Activated naive CD4-positive, alpha-beta T cell treated with anti-CD3 and anti-CD28 coated beads, Interleukin-2, amount 10 ng/mL, durations not matched to agents 7 days and 5 days (primary cell): ENCODE data around the gene USP19.

Experiments used
- CTCF ChIA-PET: fragments of 350-600 bp; sonication (Branson Sonifier 250); formaldehyde crosslinking; loops from one replicate; lab custom pipeline; 2021; ENCODE audit warnings: antibody characterized with exemption; lab: Charles Lee
- DNase-seq: peaks from one replicate; pipeline ENCODE4 v3.0.0-alpha.2; 2020
- H3K27ac Mint-ChIP-seq: one replicate; pipeline ENCODE4 v1.8.0; 2021; ENCODE audit warnings: mild to moderate bottlenecking, moderate library complexity, mixed read lengths
- H3K27me3 Mint-ChIP-seq: one replicate; pipeline ENCODE4 v1.8.0; 2021; ENCODE audit warnings: mild to moderate bottlenecking, mixed read lengths
- H3K36me3 Mint-ChIP-seq: one replicate; pipeline ENCODE4 v1.8.0; 2021; ENCODE audit warnings: mixed read lengths
- H3K4me1 Mint-ChIP-seq: one replicate; pipeline ENCODE4 v1.8.0; 2021; ENCODE audit warnings: mixed read lengths
- H3K4me3 Mint-ChIP-seq: one replicate; pipeline ENCODE4 v1.8.0; 2021; ENCODE audit warnings: mild to moderate bottlenecking, moderate library complexity, mixed read lengths
- H3K9me3 Mint-ChIP-seq: one replicate; pipeline ENCODE4 v1.8.0; 2021; ENCODE audit warnings: mixed read lengths

USP19 gene

GRCh38 chr3:49153349-49153912, 32.8 kb upstream of the USP19 start:
- CTCF ChIA-PET, result no interaction called here
- no peak for DNase-seq
- H3K4me3 Mint-ChIP-seq, result no peak overlapping the region
- no peaks in the 10 kb centered on the region for H3K36me3 Mint-ChIP-seq
- H3K9me3 Mint-ChIP-seq, result no peaks in the 10 kb centered on the region
- H3K27me3 Mint-ChIP-seq, result peaks cover 4% of the 10 kb centered on the region
- no peak overlapping the region for H3K27ac Mint-ChIP-seq
- H3K4me1 Mint-ChIP-seq, result no peaks in the 10 kb centered on the region

DNA sequence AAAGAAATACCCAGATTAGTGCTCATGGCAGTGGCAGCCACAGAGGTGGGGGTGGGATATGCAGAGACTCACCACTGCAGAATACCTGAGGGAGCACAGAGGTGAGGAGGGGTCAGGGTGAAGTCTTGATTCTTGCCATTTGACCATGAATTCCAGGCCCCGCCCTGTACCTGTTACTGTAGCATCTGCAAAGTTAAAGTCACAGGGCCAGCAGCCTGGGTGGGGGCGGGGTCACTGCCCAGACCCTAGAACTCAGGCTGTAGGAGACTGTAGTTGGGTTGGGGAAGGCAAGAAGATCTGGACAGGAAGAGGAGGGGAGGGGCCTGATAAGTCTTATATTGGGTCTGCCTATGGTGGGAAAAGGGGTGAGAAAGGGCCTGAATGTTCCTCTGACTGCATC, 31.0 kb upstream of the USP19 start:
- CTCF ChIA-PET, result no interaction called here
- Mint-ChIP-seq H3K27me3 (peaks cover 4% of the 10 kb centered on the region), H3K4me3 (no peak overlapping the region), H3K9me3 (no peaks in the 10 kb centered on the region), H3K4me1 (no peaks in the 10 kb centered on the region), H3K27ac (no peak overlapping the region), H3K36me3 (no peaks in the 10 kb centered on the region)
- DNase-seq, result no peak

- CTCF ChIA-PET, result no interaction called here
- no peaks in the 10 kb centered on the region for H3K4me1 Mint-ChIP-seq
- no peak for DNase-seq
- H3K4me3 Mint-ChIP-seq, result no peak overlapping the region
- H3K36me3 Mint-ChIP-seq, result no peaks in the 10 kb centered on the region
- H3K27ac Mint-ChIP-seq, result no peak overlapping the region
- H3K27me3 Mint-ChIP-seq, result peaks cover 4% of the 10 kb centered on the region
- H3K9me3 Mint-ChIP-seq, result no peaks in the 10 kb centered on the region
Observed at GRCh38 chr3:49148159-49148558, 27.5 kb upstream of the USP19 start.

DNA sequence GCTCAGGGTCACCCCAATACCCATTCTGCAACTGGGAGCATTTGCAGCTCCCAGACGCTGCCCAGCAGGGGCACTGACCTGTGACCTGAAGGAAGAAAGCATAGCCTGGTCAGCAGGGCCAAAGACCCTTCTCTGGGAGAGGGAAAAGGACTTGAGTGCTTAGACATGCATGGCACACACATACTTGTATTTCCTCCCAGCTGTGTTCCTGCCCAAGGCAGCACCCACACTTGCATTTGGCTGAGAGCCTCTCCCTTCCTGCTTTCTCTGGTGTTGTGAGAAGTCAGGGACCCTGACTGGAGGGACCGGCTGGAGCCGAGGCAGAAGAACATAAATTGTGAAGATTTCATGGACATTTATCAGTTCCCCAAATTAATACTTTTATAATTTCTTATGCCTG, 19.5 kb upstream of the USP19 start:
- Mint-ChIP-seq H3K27ac (no peak overlapping the region), H3K4me1 (no peaks in the 10 kb centered on the region)
- CTCF ChIA-PET, result no interaction called here

DNA sequence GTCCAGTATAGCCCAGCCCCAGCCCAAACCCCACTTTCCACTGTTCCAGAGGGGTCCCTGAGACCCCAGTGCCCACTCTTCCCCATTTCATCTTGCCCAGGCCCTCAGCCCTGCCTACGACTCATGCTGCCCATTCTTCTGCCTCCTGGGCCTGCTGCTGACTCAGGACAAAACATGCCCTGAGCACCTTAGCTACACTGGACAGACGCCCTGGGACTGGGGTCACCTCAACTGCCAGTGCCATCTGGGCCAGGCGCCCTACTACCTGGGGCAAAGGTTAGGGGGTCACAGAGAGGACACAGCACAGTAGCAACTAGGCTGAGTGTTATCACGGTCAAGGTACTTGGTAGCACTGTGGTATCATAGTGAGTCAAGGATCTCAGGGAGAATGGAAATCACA, 14.9 kb upstream of the USP19 start:
- CTCF ChIA-PET, result no interaction called here
- no peak overlapping the region for H3K27ac Mint-ChIP-seq
- DNase-seq, result no peak
- peaks cover 4% of the 10 kb centered on the region for H3K4me1 Mint-ChIP-seq
- peaks cover 70% of the 10 kb centered on the region for H3K27me3 Mint-ChIP-seq
- H3K4me3 Mint-ChIP-seq, result no peak overlapping the region
- H3K9me3 Mint-ChIP-seq, result no peaks in the 10 kb centered on the region
- H3K36me3 Mint-ChIP-seq, result no peaks in the 10 kb centered on the region

More for the DNA sequence above, 19.5 kb upstream of the USP19 start:
- Mint-ChIP-seq H3K27me3 (peaks cover 36% of the 10 kb centered on the region), H3K9me3 (peaks cover 7% of the 10 kb centered on the region), H3K36me3 (no peaks in the 10 kb centered on the region), H3K4me3 (no peak overlapping the region)
- DNase-seq, result no peak

- Mint-ChIP-seq H3K4me3 (no peak overlapping the region), H3K27ac (no peak overlapping the region), H3K9me3 (no peaks in the 10 kb centered on the region), H3K4me1 (peaks cover 4% of the 10 kb centered on the region), H3K27me3 (peaks cover 66% of the 10 kb centered on the region), H3K36me3 (no peaks in the 10 kb centered on the region)
- no peak for DNase-seq
- CTCF ChIA-PET, result no interaction called here
Observed at GRCh38 chr3:49134471-49135265, 14.0 kb upstream of the USP19 start.

DNA sequence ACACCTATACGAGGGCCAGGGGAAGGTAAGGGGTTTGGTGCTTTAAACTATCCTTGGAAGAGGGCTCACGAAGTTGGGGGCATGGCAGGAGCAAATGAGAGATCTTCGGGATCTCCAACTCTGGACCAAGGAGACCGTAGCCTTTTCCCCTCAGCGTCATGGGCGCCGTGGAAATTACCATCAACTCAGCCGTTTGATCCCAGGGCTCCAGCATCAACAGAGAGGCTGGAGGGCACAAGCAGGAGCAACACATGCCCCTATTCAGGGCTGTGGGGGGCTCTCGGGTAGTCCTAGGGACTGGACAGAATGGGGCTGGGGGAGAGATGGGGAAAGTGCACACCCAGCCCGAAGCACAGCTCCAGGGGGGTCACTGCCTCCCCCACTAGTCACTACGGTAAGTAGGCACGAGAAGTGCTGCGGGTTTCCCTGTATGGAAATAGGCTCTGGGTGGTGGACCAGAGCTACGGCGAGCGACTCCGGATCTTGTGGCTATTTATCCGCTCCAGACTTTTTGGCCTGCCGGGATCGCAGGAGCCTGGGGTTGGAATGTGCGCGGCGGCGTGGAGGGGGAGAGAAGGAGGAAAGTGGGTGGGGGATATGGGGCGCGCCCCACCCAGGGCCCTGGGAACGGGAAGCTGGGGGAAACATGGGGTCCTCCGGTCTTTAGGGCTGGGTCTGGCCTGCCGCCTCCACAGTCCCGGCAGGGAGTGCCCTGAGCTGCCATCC, 12.8 kb upstream of the USP19 start:
- CTCF ChIA-PET, result no interaction called here
- peaks cover 62% of the 10 kb centered on the region for H3K27me3 Mint-ChIP-seq
- DNase-seq, result no peak
- H3K36me3 Mint-ChIP-seq, result no peaks in the 10 kb centered on the region
- H3K9me3 Mint-ChIP-seq, result no peaks in the 10 kb centered on the region
- peaks cover 4% of the 10 kb centered on the region for H3K4me1 Mint-ChIP-seq
- H3K4me3 Mint-ChIP-seq, result no peak overlapping the region
- no peak overlapping the region for H3K27ac Mint-ChIP-seq

- Mint-ChIP-seq H3K9me3 (no peaks in the 10 kb centered on the region), H3K27ac (no peak within 1 kb of the TSS), H3K4me3 (no peak within 1 kb of the TSS), H3K27me3 (peaks cover 54% of the 10 kb centered on the region), H3K36me3 (no peaks in the 10 kb centered on the region), H3K4me1 (peaks cover 4% of the 10 kb centered on the region)
- CTCF ChIA-PET, result no interaction called here
- no peak for DNase-seq
Observed at GRCh38 chr3:49132437-49133225, 12.0 kb upstream of the USP19 start, which contains the start of gene LAMB2. Gene LAMB2, minus strand, starts transcription at chr3:49133050. Its CDS starts 183 bp downstream, at chr3:49132867.

GRCh38 chr3:49132073-49132436, 11.4 kb upstream of the USP19 start:
- H3K4me3 Mint-ChIP-seq, result no peak overlapping the region
- no peaks in the 10 kb centered on the region for H3K9me3 Mint-ChIP-seq
- H3K36me3 Mint-ChIP-seq, result no peaks in the 10 kb centered on the region
- H3K27me3 Mint-ChIP-seq, result peaks cover 52% of the 10 kb centered on the region
- H3K4me1 Mint-ChIP-seq, result peaks cover 4% of the 10 kb centered on the region
- no peak overlapping the region for H3K27ac Mint-ChIP-seq
- no peak for DNase-seq
- CTCF ChIA-PET, result no interaction called here

DNA sequence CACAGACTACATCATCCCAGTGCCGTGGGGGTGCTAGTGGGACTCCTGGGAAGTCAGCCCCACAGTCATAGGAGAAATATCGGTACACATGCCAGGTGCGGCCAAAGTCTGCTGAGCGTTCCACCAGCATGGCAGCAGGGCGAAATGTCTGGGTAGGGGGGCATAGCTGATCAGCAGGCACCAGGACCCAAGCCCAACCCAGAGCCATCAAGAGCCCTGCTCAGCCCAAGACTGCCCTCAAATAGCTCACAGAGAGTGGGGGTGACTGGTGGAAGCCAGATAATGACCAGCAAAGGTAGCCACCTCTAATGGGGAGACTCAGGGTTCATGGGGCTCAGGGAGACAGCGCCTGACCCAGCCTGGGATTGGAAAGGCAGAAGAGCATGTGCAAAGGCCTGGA, 11.0 kb upstream of the USP19 start:
- no peak overlapping the region for H3K27ac Mint-ChIP-seq
- CTCF ChIA-PET, result no interaction called here

GRCh38 chr3:49131040-49131439, 10.4 kb upstream of the USP19 start:
- CTCF ChIA-PET, result interaction anchor here (1.2 kb wide), 1 partner anchor 27 kb away, joined by 4 read pairs; no protein-coding TSS in a partner anchor
- H3K36me3 Mint-ChIP-seq, result no peaks in the 10 kb centered on the region
- H3K27me3 Mint-ChIP-seq, result peaks cover 51% of the 10 kb centered on the region
- peaks cover 4% of the 10 kb centered on the region for H3K4me1 Mint-ChIP-seq
- no peak overlapping the region for H3K4me3 Mint-ChIP-seq
- no peak overlapping the region for H3K27ac Mint-ChIP-seq
- H3K9me3 Mint-ChIP-seq, result no peaks in the 10 kb centered on the region
- no peak for DNase-seq

More for the DNA sequence above, 11.0 kb upstream of the USP19 start:
- H3K36me3 Mint-ChIP-seq, result no peaks in the 10 kb centered on the region
- H3K4me1 Mint-ChIP-seq, result peaks cover 4% of the 10 kb centered on the region
- H3K9me3 Mint-ChIP-seq, result no peaks in the 10 kb centered on the region
- H3K4me3 Mint-ChIP-seq, result no peak overlapping the region
- peaks cover 52% of the 10 kb centered on the region for H3K27me3 Mint-ChIP-seq
- DNase-seq, result no peak

GRCh38 chr3:49124991-49125670, 4.5 kb upstream of the USP19 start:
- Mint-ChIP-seq H3K27me3 (no peaks in the 10 kb centered on the region), H3K36me3 (no peaks in the 10 kb centered on the region), H3K27ac (no peak overlapping the region), H3K4me3 (no peak overlapping the region), H3K4me1 (peaks cover 11% of the 10 kb centered on the region), H3K9me3 (no peaks in the 10 kb centered on the region)
- CTCF ChIA-PET, result no interaction called here
- DNase-seq, result no peak

DNA sequence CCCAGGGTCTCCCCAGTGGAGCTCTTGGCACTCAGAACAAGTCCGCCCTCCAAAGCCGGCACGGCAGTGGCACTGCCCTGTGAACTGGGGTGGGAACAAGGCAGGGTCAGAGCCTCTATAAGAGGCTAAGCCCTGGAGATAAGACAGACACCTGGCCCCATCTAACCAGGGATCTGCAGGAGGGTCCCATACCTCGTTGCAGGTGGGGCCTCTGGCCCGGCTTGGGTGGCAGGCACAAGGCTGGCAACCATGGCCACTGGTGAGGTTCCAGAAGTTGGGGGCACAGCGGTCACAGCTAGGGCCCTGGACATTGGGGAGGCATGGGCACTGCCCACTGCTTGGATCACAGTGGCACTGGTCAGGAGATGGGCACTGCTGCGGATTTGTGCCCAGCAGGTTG, 3.6 kb upstream of the USP19 start:
- CTCF ChIA-PET, result no interaction called here
- H3K36me3 Mint-ChIP-seq, result peaks cover under 1% of the 10 kb centered on the region
- H3K27me3 Mint-ChIP-seq, result no peaks in the 10 kb centered on the region
- no peaks in the 10 kb centered on the region for H3K9me3 Mint-ChIP-seq
- peaks cover 18% of the 10 kb centered on the region for H3K4me1 Mint-ChIP-seq
- H3K4me3 Mint-ChIP-seq, result no peak overlapping the region
- H3K27ac Mint-ChIP-seq, result no peak overlapping the region
- DNase-seq, result no peak
